Caco-2 (cell line): ENCODE data around the gene ATP8A2. TPM values are rescaled to one million over a fixed set of nuclear protein-coding genes. Genes with fewer than 3 reads are reported as not detected.

Experiments used
- BruUV-seq: library from RNA; stranded (reverse); fragments of 400-500 nt; replicated peaks from 2 replicates; lab custom pipeline; 2021; lab: Mats Ljungman, UMichigan
- CTCF ChIA-PET: fragments of 300-600 bp; sonication (Branson Sonifier 250); formaldehyde crosslinking; loops from one replicate; lab custom pipeline; 2022; ENCODE audit warnings: antibody characterized with exemption; lab: Charles Lee
- POLR2A ChIA-PET: fragments of 300-600 bp; sonication (Branson Sonifier 250); formaldehyde crosslinking; loops from one replicate; lab custom pipeline; 2022; ENCODE audit warnings: antibody characterized with exemption; lab: Charles Lee
- DNase-seq, 2 experiments: peaks; one replicate each; pipeline versions ENCODE4 v3.0.0 to v3.0.0-alpha.2; 2020 to 2022
- H3K27me3 ChIP-seq: replicated peaks from 2 replicates; pipeline ENCODE4 v1.6.0; 2011; ENCODE audit warnings: low read length; ENCODE audit not compliant: control insufficient read depth, insufficient read depth
- H3K36me3 ChIP-seq: 2 replicates; pipeline ENCODE4 v1.5.1; 2011; ENCODE audit warnings: low read length; ENCODE audit not compliant: control insufficient read depth, insufficient read depth
- H3K4me1 ChIP-seq: fragments of 250-450 bp; sonication (Bioruptor Pico); 2 replicates; pipeline ENCODE4 v1.5.1; 2020; ENCODE audit warnings: mild to moderate bottlenecking
- H3K4me3 ChIP-seq: 2 replicates; pipeline ENCODE4 v1.5.1; 2011; ENCODE audit warnings: low read depth, mild to moderate bottlenecking, control low read depth, low read length
- H3K9me3 ChIP-seq: fragments of 250-450 bp; sonication (Bioruptor Pico); 2 replicates; pipeline ENCODE4 v1.5.1; 2020; ENCODE audit warnings: mild to moderate bottlenecking, moderate library complexity
- H3K27ac Mint-ChIP-seq: one replicate; pipeline ENCODE4 v1.8.0; 2022; ENCODE audit warnings: mixed read lengths; ENCODE audit not compliant: unreplicated experiment
- H3K27me3 Mint-ChIP-seq: one replicate; pipeline ENCODE4 v1.8.0; 2022; ENCODE audit warnings: mixed read lengths; ENCODE audit not compliant: insufficient read depth, unreplicated experiment
- H3K36me3 Mint-ChIP-seq: one replicate; pipeline ENCODE4 v1.8.0; 2022; ENCODE audit warnings: mild to moderate bottlenecking, mixed read lengths; ENCODE audit not compliant: insufficient read depth, unreplicated experiment
- H3K4me1 Mint-ChIP-seq: one replicate; pipeline ENCODE4 v1.8.0; 2022; ENCODE audit warnings: low read depth, mixed read lengths; ENCODE audit not compliant: unreplicated experiment
- H3K4me3 Mint-ChIP-seq: one replicate; pipeline ENCODE4 v1.8.0; 2022; ENCODE audit warnings: mild to moderate bottlenecking, moderate library complexity, mixed read lengths; ENCODE audit not compliant: unreplicated experiment
- H3K9me3 Mint-ChIP-seq: one replicate; pipeline ENCODE4 v1.8.0; 2022; ENCODE audit warnings: mixed read lengths; ENCODE audit not compliant: unreplicated experiment
- intact Hi-C: fragments of 100-400 bp; cut with micrococcal nuclease; formaldehyde crosslinking; loops from one replicate; pipeline ENCODE4 v1.10.0; 2022; ENCODE audit not compliant: unreplicated experiment
- total RNA-seq: library from RNA; stranded (reverse); gene quantifications from 2 replicates; pipeline ENCODE4 v1.2.3, GENCODE V29; 2022
- TF ChIP-seq, protein P1 (sequence below), 2 experiments: fragments of 200-600 bp in 1 of 2; IDR thresholded peaks; 1 replicate in 1 of 2; 2 replicates in 1 of 2; pipeline versions ENCODE4 v1.5.1 to v1.8.0; 2011 to 2022; ENCODE audit warnings: antibody characterized with exemption in 1 of 2, control low read depth in 1 of 2, inconsistent platforms in 1 of 2, low read depth in 1 of 2, low read length in 1 of 2, mild to moderate bottlenecking in 1 of 2, moderate library complexity in 1 of 2; ENCODE audit not compliant: insufficient read depth in 1 of 2, severe bottlenecking in 1 of 2, unreplicated experiment in 1 of 2

Gene ATP8A2
- total RNA-seq, 1 experiment from 2014 or later: 0.05 TPM

DNA sequence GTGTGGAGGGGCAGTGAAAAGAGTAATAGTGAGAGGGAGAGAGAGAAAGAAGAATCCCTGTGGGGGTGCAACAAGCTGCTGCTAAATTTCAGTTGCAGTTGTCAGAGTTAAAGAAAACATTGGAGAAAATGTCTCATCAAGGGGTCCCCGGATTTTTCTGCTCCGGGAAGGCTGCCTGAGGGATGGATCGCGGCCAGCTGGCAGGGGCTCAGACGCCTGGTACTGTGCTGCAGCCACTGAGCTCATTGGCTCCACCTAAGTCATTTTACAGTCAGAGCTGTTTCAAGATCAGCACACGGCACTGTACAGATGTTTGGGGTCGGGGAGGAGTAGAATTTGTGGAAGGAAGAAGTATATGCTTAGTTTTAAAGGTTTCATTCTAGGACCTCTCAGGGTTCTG, 573.8 kb downstream of the ATP8A2 start:
- Histone ChIP-seq H3K4me1 (no peaks in the 10 kb centered on the region), H3K36me3 (no peaks in the 10 kb centered on the region), H3K27me3 (no peaks in the 10 kb centered on the region), H3K9me3 (no peaks in the 10 kb centered on the region), H3K4me3 (no peak overlapping the region)
- Mint-ChIP-seq H3K9me3 (no peaks in the 10 kb centered on the region), H3K4me3 (no peak overlapping the region), H3K27ac (no peak overlapping the region), H3K36me3 (no peaks in the 10 kb centered on the region), H3K4me1 (peaks cover 6% of the 10 kb centered on the region), H3K27me3 (no peaks in the 10 kb centered on the region)
- BruUV-seq: no TSS peak
- CTCF ChIA-PET: no interaction called here
- intact Hi-C loops: no loop called here
- TF ChIP-seq, protein P1, sequence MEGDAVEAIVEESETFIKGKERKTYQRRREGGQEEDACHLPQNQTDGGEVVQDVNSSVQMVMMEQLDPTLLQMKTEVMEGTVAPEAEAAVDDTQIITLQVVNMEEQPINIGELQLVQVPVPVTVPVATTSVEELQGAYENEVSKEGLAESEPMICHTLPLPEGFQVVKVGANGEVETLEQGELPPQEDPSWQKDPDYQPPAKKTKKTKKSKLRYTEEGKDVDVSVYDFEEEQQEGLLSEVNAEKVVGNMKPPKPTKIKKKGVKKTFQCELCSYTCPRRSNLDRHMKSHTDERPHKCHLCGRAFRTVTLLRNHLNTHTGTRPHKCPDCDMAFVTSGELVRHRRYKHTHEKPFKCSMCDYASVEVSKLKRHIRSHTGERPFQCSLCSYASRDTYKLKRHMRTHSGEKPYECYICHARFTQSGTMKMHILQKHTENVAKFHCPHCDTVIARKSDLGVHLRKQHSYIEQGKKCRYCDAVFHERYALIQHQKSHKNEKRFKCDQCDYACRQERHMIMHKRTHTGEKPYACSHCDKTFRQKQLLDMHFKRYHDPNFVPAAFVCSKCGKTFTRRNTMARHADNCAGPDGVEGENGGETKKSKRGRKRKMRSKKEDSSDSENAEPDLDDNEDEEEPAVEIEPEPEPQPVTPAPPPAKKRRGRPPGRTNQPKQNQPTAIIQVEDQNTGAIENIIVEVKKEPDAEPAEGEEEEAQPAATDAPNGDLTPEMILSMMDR (IDR thresholded peaks at IDR 0.05; ENCODE audit: insufficient read depth in 1 of 2, low read depth in 1 of 2, low read length in 1 of 2, severe bottlenecking in 1 of 2, unreplicated experiment in 1 of 2): no peak
- no peak for DNase-seq
- POLR2A ChIA-PET: no interaction called here

DNA sequence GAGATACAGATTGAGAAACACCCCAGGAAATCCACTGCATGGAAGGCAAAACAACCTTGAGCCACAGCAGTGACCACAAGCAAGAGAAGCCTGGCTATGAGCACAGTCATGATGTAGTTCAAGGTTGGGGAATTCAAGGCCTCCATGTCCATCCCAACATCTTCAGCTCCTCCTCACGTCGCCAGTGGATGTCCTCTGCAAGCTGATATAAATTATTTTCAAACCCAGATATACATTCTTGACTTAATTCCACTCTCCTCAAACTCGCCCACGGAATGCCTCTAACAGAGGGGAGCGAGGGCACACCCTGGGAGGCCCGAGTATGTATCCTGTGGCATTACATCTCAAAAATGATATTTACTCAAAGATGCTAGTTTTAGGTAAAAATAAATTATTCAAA, 574.5 kb downstream of the ATP8A2 start:
- Histone ChIP-seq H3K27me3 (no peaks in the 10 kb centered on the region), H3K4me3 (no peak overlapping the region), H3K36me3 (no peaks in the 10 kb centered on the region), H3K4me1 (no peaks in the 10 kb centered on the region), H3K9me3 (no peaks in the 10 kb centered on the region)
- BruUV-seq: no TSS peak
- intact Hi-C loops: no loop called here
- POLR2A ChIA-PET: no interaction called here
- no peak overlapping the region for H3K4me3 Mint-ChIP-seq
- H3K4me1 Mint-ChIP-seq: peaks cover 6% of the 10 kb centered on the region
- no peaks in the 10 kb centered on the region for H3K36me3 Mint-ChIP-seq
- no peaks in the 10 kb centered on the region for H3K27me3 Mint-ChIP-seq
- no peak overlapping the region for H3K27ac Mint-ChIP-seq
- H3K9me3 Mint-ChIP-seq: no peaks in the 10 kb centered on the region
- CTCF ChIA-PET: no interaction called here
- TF ChIP-seq, protein P1 (IDR thresholded peaks at IDR 0.05; ENCODE audit: insufficient read depth in 1 of 2, low read depth in 1 of 2, low read length in 1 of 2, severe bottlenecking in 1 of 2, unreplicated experiment in 1 of 2): no peak
- DNase-seq: no peak

DNA sequence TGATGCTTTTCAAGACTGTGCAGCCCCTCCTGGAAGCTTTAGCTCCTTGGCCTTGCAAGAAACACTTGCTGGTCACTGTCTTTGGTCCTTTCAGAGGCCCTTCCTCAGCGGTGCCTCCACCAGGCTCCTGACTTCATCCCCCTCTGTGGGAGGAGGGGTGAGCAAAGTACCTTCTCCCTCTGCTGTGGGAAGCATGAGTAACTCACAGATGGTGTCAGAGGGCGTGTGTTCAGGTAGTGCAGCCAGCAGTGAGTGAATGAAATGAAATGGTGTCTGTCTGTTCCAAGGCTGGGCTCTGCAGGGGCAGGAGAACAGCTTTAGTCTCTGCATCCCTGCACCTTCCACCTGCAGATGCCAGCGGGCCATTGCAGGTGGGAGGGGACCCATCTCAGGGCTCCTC, 577.1 kb downstream of the ATP8A2 start:
- POLR2A ChIA-PET: no interaction called here
- intact Hi-C loops: no loop called here
- no peaks in the 10 kb centered on the region for H3K9me3 Mint-ChIP-seq

More for the DNA sequence above, 577.1 kb downstream of the ATP8A2 start:
- H3K27ac Mint-ChIP-seq: no peak overlapping the region
- no peak overlapping the region for H3K4me3 Mint-ChIP-seq
- Histone ChIP-seq H3K36me3 (no peaks in the 10 kb centered on the region), H3K27me3 (no peaks in the 10 kb centered on the region), H3K4me1 (no peaks in the 10 kb centered on the region), H3K4me3 (no peak overlapping the region), H3K9me3 (no peaks in the 10 kb centered on the region)
- CTCF ChIA-PET: no interaction called here
- no peaks in the 10 kb centered on the region for H3K36me3 Mint-ChIP-seq
- H3K4me1 Mint-ChIP-seq: no peaks in the 10 kb centered on the region
- no peaks in the 10 kb centered on the region for H3K27me3 Mint-ChIP-seq
- BruUV-seq: no TSS peak
- DNase-seq: no peak
- TF ChIP-seq, protein P1 (IDR thresholded peaks at IDR 0.05; ENCODE audit: insufficient read depth in 1 of 2, low read depth in 1 of 2, low read length in 1 of 2, severe bottlenecking in 1 of 2, unreplicated experiment in 1 of 2): no peak
